Loucy (cell line): ENCODE measurements around the gene GPR6.

Experiments used
- EZH2phosphoT487 ChIP-seq: fragments of 200-600 bp; IDR thresholded peaks from 2 replicates; pipeline ENCODE4 v1.6.1; 2018; ENCODE audit warnings: antibody characterized with exemption, mild to moderate bottlenecking, moderate library complexity, borderline replicate concordance
- TF ChIP-seq, protein P1 (sequence below): fragments of 200-600 bp; sonication (generic); conservative IDR thresholded peaks from 2 replicates; pipeline ENCODE4 v1.5.1; 2014; ENCODE audit warnings: mild to moderate bottlenecking, antibody characterized with exemption, low read length

GRCh38 chr6:109964949-109965348, 13.2 kb upstream of the GPR6 start:
- TF ChIP-seq, protein P1, sequence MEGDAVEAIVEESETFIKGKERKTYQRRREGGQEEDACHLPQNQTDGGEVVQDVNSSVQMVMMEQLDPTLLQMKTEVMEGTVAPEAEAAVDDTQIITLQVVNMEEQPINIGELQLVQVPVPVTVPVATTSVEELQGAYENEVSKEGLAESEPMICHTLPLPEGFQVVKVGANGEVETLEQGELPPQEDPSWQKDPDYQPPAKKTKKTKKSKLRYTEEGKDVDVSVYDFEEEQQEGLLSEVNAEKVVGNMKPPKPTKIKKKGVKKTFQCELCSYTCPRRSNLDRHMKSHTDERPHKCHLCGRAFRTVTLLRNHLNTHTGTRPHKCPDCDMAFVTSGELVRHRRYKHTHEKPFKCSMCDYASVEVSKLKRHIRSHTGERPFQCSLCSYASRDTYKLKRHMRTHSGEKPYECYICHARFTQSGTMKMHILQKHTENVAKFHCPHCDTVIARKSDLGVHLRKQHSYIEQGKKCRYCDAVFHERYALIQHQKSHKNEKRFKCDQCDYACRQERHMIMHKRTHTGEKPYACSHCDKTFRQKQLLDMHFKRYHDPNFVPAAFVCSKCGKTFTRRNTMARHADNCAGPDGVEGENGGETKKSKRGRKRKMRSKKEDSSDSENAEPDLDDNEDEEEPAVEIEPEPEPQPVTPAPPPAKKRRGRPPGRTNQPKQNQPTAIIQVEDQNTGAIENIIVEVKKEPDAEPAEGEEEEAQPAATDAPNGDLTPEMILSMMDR: no peak
- TF ChIP-seq EZH2phosphoT487: no peak
